GM21717 (cell line): Measurements from ENCODE around the gene RGS10.
"Not testable (repeated sequence)": the region's sequence is repeated elsewhere in the genome, so short reads cannot be mapped to it uniquely, and the experiment has no call there.

Experiments used
- ATAC-seq: cut with Tn5 transposase; IDR thresholded peaks from one replicate; pipeline ENCODE4 v1.9.1; 2021; ENCODE audit warnings: mild to moderate bottlenecking, moderate library complexity; ENCODE audit not compliant: unreplicated experiment

Gene RGS10

GRCh38 chr10:119542357-119542987 is at the start of gene RGS10:
RGS10 (minus strand) TSS chr10:119542719; CDS start chr10:119542638, 81 bp downstream.
- peak; percentile 78 for ATAC-seq

- no peak for ATAC-seq
These were observed 45.6 kb upstream of the RGS10 start for GRCh38 chr10:119588071-119588470.

- no peak for ATAC-seq
These were observed 35.8 kb upstream of the RGS10 start for GRCh38 chr10:119578355-119578754.

GRCh38 chr10:119575991-119576390 is 33.5 kb upstream of the RGS10 start:
- ATAC-seq: no peak

GRCh38 chr10:119575506-119575905 is 33.0 kb upstream of the RGS10 start:
- no peak for ATAC-seq

- ATAC-seq: no peak
These were observed 25.5 kb upstream of the RGS10 start for GRCh38 chr10:119567978-119568377.

GRCh38 chr10:119562097-119562496 is 19.6 kb upstream of the RGS10 start:
- no peak for ATAC-seq

- not testable (repeated sequence) for ATAC-seq
These were observed 17.0 kb upstream of the RGS10 start for GRCh38 chr10:119559511-119559910.

GRCh38 chr10:119556081-119556480 is 13.6 kb upstream of the RGS10 start:
- ATAC-seq: not testable (repeated sequence)

GRCh38 chr10:119555178-119555784 is 12.8 kb upstream of the RGS10 start:
- no peak for ATAC-seq

GRCh38 chr10:119550827-119551226 is 8.3 kb upstream of the RGS10 start:
- ATAC-seq: no peak

- ATAC-seq: no peak
These were observed 6.9 kb upstream of the RGS10 start for GRCh38 chr10:119549247-119549999.

- ATAC-seq: no peak
These were observed 3.5 kb upstream of the RGS10 start for GRCh38 chr10:119546009-119546408.

GRCh38 chr10:119545310-119545709 is 2.8 kb upstream of the RGS10 start:
- ATAC-seq: no peak

- ATAC-seq: no peak
These were observed 1.5 kb upstream of the RGS10 start for GRCh38 chr10:119543814-119544642.

GRCh38 chr10:119542988-119543813 is 682 bp upstream of the RGS10 start:
- ATAC-seq: peak; percentile 41

- no peak for ATAC-seq
These were observed 811 bp downstream of the RGS10 start for GRCh38 chr10:119541459-119542356.

GRCh38 chr10:119541046-119541445 is 1.5 kb downstream of the RGS10 start:
- no peak for ATAC-seq

- no peak for ATAC-seq
These were observed 2.5 kb downstream of the RGS10 start for GRCh38 chr10:119540038-119540437.
